Stimulated activated CD8-positive, alpha-beta memory T cell treated with anti-CD3 and anti-CD28 coated beads, Interleukin-7, amount 100 ng/mL, for 24 hours (primary cell): ENCODE measurements around the gene TM6SF1.
"Not testable (repeated sequence)": the region's sequence is repeated elsewhere in the genome, so short reads cannot be mapped to it uniquely, and the experiment has no call there.

ENCODE experiments used
- DNase-seq: peaks from one replicate; pipeline ENCODE4 v3.0.0-alpha.2; 2020; ENCODE audit warnings: low read depth

TM6SF1 gene

GRCh38 chr15:83088876-83089275, 18.6 kb upstream of the TM6SF1 start:
- no peak for DNase-seq

DNA sequence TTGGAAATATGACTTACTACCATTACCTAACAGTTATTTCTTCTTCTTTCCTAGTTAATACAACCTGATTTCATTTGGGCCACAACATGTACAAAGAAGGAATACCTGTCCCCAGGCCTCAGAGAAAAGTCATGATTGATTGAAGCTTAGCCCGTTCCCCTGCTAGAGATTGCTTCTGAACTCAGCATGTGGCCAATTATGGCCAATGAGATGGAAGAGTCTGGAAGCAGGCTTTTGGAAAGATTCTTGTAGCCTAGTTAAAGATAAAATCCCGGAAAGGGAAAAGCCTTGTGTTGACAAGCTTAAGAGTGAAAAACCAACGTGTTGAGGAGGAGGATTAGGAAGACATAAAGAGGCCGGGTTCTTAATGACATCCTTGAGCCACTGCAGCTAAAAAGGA, 17.0 kb upstream of the TM6SF1 start:
- no peak for DNase-seq

GRCh38 chr15:83091965-83092308, 15.5 kb upstream of the TM6SF1 start:
- not testable (repeated sequence) for DNase-seq

GRCh38 chr15:83092309-83092976, 15.0 kb upstream of the TM6SF1 start:
- DNase-seq: no peak

DNA sequence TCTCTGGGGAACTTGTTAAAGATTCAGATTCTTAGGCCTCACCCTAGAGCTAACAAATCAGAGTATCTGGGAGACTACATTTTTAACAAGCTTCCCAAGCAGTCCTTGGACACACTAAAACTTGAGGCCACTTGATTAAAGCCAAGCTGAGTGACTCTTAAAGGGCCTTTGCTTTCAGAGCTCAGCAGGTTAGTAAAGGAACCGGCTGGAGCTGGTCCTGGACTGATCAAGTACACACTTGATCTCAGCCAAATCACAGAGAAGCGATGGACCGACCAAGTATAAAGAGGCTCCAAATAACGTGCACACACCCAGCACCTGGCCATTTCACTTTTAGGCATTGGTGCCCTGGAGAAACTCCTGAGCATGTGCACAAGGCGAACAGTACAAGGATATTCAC, 12.9 kb upstream of the TM6SF1 start:
- DNase-seq: no peak

DNA sequence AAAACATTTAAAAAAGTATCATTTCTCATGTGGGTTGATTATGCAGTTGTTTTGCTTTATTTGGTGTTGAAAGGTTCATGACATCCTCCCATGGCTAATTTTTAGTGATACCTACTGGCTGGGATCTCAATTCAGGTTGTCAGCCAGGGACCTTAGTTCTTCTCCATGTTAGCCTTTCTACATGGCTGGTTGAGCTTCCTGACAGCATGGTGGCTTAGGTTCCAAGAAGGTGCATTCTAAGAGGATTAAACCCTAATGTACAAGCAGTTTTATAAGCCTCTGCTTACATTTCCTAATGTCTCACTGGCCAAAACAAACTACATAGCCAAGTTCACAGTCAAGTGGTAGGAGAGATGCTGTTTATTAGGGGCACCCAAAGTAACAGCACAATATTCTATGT, 9.4 kb upstream of the TM6SF1 start:
- DNase-seq: no peak

- DNase-seq: no peak
Observed at GRCh38 chr15:83099290-83099689, 8.2 kb upstream of the TM6SF1 start.

- DNase-seq: no peak
Observed at GRCh38 chr15:83100097-83100646, 7.3 kb upstream of the TM6SF1 start.

GRCh38 chr15:83102346-83102745, 5.1 kb upstream of the TM6SF1 start:
- no peak for DNase-seq

DNA sequence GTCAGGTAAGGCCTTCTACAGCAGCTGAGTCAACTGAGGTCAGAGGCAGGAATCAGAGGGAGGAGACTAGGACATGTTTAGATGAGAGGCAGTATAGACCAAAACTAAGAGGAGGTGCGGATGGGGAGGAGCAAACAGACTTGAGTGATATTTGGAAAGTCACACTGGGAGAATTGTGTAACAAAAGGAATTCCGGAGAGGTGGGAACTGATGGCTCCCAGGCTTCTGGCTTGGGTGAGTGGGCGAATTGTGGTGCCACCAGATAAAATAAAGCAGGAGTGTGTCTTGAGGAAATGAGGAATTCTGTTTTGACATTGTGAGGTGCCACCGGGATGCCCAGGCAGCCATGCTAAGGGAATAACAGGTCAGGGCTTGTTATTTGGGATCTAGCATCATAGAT, 3.3 kb upstream of the TM6SF1 start:
- no peak for DNase-seq

DNA sequence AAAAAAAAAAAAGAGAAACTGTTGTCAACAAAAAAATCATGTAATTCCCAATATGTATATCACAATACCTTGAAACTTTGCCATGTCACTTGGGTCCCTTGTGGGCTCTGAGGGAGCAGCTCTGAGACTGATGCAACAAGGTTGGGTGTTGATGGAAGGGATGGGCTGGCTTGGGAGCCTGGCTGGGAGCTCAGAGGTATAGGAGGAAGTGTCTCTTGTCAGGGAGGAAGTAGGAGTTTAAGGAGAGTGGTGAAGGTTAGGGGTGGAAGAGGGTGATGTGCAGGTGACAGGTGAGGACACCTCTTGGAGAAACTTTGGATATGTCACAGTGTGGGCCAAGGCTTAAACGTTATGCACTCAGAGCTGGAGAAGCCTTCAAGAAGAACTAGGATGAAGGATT, 2.0 kb upstream of the TM6SF1 start:
- no peak for DNase-seq

GRCh38 chr15:83107841-83108181, 366 bp downstream of the TM6SF1 start:
- no peak for DNase-seq

- no peak for DNase-seq
Observed at GRCh38 chr15:83108266-83109219, 1.1 kb downstream of the TM6SF1 start.

DNA sequence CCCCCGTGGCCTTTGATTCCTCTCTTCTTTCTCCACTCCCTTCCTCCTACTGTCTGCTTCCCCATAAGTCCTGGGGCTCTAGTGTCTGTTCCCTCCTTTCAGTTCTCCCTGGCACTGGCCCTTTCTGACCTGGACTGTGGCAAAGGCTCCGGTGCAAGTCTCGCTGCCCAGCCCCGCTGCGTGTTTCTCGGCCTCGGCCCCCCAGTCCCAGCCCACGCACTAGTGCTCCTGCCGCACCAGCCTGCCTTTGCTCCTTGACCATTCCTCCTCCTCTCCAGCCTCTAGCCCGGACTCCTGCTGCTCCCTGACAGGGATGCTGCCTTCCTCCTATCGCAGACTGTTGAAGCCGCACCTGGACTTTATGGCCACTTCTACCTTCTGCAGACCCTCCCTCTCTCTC, 2.1 kb downstream of the TM6SF1 start:
- DNase-seq: no peak

DNA sequence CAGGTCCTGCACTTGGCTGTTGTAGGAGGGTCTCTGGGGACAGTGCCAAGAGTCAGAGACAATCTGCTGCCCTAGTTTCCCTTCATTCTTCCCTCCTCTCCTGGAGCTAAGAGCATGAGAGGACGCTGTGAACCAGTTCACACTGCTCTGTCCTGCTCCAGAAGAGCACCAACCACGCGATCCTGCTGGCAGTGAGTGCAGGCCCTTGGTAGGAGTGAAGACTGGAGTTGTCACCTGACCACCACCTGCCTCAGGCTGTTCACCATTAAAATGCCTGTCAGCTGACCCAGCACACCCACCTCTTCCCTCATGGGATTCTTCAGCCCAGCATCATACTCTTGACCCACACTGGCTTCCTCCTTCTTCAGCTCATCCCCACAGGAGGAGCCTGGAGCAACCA, 2.9 kb downstream of the TM6SF1 start:
- no peak for DNase-seq

GRCh38 chr15:83111149-83111548, 3.7 kb downstream of the TM6SF1 start:
- no peak for DNase-seq

- no peak for DNase-seq
Observed at GRCh38 chr15:83112233-83112955, 4.9 kb downstream of the TM6SF1 start.

DNA sequence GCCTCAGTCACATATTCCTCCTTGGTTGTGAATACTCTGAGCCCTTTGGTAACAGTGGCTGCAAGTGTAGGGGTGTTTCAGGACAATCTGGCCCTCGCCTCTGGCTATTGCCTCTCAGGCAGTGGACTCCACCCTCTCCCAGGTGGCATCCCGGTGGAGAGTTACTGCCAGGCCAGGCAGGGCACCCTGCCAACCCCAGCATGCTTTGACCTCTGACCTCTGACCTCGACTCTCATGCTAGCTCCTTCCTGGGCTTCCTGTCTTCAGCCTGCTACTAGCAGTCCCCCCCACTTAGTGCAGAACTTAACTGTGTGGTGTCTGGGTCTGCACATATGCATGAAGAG, 5.5 kb downstream of the TM6SF1 start:
- DNase-seq: no peak

DNA sequence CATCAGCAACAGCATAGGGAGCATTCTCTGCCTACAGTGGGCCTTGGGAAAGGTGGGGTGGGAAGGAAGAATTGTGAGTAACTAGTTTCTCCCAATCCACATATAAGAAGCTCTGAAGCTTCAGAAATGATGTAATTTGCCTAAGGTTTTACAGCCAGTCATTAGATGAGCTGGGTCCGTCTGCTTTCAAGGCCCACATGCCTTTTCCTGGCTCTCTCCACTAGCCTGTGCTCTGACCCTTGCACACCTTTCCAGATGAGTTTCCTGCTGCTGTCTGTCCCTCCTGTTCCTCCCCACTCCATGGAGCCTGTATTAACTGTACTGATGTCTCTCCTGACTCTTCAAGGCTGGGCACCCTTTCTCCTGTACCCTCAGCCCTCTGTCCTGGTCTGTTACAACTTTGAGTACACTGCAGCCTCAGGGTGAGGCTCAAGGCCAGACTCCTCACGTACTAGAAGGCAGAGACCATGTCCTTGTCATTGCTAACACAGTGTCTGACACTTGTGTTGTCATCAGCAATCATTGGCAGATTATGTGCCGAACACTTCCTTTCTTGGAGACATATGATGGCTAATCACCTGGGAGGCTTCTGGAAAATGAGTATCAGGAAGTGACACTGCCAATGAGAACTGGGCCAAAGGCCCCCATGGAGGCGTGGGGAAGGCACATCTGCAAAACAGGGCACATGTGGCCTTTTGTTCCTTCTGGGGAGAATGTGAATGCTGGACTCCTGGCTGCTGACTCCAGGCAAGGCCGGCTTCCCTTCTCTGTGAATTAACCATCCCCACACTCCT, 6.6 kb downstream of the TM6SF1 start:
- no peak for DNase-seq

DNA sequence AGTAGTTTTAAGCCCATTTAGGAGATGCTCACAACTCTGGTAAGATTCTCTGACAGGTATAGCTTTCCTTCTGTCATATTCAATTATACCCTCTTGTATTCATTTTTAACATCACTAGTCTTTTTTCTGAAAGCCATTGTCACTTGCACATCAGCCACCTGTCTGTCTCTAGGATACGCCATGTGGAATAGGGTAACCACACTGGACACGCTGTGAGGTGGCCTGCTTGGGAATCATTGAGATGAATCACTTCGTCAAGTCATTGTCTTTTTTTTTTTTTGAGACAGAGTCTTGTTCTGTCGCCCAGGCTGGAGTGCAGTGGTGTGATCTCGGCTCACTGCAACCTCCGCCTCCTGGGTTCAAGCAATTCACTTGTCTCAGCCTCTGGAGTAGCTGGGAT, 7.4 kb downstream of the TM6SF1 start:
- no peak for DNase-seq

DNA sequence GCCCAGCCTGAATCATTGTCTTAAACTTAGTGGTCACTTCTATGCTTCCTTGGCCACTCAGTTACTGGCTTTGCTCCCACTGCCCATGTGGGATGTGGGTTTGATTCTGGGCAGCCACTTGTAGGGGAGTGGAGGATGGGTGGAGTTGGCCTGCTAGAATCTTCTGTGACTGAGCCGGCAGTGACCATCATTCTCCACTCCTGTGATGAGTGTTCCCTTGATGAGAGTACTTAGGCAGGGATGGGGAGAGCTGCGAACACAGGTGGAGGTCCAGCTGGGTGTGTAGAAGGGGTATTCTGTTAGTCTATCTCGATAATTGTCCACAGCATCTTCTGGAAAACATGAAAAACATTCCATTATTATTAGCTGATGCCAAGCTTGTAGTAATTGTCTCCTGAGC, 8.0 kb downstream of the TM6SF1 start:
- DNase-seq: no peak
